A673 (cell line): ENCODE results near the gene BRD4.

Source experiments
- CTCF ChIP-seq: fragments of 300-800, 200-600 bp; sonication (generic); conservative IDR thresholded peaks from 2 replicates; pipeline ENCODE4 v1.5.1; 2017; ENCODE audit warnings: low read depth, mild to moderate bottlenecking, antibody characterized with exemption, low read length, moderate library complexity, mixed read lengths
- EZH2 ChIP-seq: fragments of 200-600 bp; sonication (generic); IDR thresholded peaks from 2 replicates; pipeline ENCODE4 v1.6.1; 2017; ENCODE audit warnings: borderline replicate concordance, low read depth, mild to moderate bottlenecking, mixed read lengths, antibody characterized with exemption, low read length; ENCODE audit not compliant: poor library complexity, severe bottlenecking

DNA sequence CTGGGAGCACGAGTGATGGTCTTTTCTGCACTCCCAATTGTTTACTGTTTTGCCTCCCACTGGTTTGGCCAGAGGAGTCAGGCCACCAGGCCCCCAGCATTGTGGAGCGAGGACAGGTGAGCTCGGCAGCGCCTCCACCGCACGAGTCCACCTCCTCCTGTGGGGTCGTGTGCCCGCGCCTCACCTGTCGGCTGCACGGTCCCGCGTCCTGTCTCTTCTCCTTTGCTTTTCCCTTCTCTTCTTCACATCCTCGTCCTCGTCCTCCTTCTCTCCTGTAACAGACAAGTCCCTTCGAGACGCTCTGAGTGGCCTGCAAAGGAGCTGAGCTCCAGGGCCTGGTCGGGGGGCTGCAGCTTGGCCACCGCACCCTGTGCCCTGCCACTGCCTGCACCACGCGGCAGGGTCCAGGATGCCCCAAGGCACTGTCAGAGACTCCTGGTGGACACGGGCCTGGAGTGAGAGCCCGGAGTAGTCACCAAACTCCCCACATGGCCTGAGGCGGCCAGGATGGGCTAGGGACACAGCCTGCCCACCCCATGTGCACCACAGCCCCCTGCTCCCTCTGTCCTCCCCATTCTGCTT, 35.8 kb upstream of the BRD4 start:
- TF ChIP-seq CTCF (no peak), EZH2 (no peak)
